Stimulated activated CD8-positive, alpha-beta memory T cell treated with anti-CD3 and anti-CD28 coated beads, Interleukin-7, amount 100 ng/mL, for 24 hours (primary cell): ENCODE data around the gene C1orf87.

Experiments used
- DNase-seq: peaks from one replicate; pipeline ENCODE4 v3.0.0-alpha.2; 2020; ENCODE audit warnings: low read depth

Gene C1orf87, protein sequence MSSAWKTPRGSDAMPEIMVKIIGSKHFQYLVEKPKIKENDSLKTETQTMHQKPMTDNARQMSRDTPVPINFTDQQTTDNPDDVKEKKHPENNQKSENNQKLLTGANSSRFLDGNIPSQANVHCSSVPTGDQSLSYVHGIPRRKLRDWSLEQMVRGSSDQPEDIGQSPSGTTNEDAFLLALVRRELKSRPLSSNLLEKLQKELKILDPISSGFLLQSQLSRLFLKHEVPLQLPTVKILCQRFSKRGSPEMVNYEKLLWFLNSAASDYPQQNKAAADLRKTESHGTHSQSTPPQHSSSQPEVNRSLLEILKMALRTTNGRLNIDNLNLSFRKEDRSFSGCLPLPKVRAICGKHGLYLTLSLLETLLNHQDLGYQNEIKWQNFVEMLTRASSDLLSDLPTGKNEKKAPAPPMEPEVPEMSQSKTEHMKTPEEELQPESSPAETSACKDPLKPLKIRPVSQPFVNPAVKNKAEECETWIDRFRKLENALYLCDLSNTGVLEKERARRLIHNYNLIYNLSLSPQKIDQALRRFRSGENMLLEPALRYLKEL

DNA sequence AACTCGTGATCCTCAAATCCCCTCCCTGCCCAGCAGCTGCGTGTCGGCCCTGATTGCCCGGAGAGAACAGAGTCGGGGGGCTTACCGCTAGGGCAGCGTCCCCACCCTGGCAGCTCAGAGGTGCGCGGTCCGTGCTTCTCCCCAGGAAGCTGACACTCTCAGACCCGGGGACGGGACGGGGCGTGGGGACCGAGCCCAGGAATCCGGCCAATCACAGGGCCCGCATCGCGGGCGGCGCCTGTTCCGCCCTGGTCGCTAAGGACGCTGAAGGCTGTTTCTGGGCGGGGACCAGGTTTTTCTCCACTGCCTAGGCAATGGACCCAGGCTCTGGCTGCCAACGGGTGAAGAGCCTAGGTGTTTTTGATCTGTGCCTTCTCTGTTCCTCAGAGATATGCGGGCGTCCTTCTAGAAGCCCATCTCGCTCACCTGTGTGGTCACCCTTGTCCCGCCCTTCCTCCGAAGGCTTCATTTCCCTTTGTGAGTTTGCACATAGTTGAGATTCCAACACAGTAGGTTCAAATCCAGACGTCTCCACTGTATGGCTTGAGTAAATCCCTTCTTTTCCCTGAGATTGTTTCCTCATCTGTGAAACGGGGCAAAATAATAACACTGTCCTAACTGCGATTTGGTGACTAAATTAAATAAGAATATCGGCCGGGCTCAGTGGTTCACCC, at the start of gene C1orf87:
C1orf87 (minus strand) TSS at position 166 of the 674 bp plus-strand sequence. CDS start 1,127 bp downstream, outside the sequence.
- no peak for DNase-seq

DNA sequence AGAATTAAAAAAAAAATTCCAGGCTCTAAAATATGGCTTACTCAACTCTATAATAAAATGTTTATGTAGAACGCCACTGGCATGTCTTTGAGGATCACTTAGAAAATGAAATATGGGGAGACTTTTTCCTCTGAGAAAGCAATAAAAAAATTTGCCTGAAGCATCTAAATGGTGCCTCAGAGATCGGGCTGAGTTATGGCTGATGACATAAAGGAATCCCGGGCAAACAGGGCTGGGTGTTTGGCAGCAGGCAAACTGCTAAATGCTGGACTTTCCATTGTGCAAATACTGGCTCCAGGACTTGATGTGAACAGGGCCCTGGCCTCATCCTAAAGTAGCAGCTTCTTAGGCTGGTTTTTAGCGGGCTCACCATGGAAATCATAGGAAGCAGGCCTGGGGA, 44.5 kb upstream of the C1orf87 start:
- no peak for DNase-seq

DNA sequence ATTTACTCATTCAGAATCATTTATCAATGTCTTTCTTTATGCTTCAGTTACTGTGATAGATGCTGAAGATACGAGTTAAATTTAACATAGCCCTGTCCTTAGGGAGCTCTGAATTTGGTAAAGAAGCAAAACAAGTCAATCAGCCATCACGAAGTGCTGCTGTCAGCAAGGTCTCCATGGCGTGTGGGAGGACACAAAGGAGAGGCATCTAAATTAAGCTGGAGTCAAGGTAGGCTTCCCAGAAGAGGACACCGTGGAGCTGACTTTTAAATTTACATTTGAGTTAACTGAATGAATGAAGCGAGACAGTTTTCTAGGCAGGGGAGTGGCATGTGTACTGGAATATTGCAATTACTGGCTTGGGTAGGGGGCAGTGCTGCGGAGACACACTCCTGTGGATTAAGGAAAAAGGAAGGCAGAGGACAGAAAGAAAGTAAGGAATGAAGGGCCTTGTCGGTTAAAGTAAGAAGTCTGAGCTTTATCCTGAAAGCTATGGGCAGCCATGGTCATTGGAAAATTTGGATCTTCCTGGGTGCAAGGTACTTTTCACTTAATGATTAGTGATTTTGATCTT, 41.3 kb upstream of the C1orf87 start:
- no peak for DNase-seq

DNA sequence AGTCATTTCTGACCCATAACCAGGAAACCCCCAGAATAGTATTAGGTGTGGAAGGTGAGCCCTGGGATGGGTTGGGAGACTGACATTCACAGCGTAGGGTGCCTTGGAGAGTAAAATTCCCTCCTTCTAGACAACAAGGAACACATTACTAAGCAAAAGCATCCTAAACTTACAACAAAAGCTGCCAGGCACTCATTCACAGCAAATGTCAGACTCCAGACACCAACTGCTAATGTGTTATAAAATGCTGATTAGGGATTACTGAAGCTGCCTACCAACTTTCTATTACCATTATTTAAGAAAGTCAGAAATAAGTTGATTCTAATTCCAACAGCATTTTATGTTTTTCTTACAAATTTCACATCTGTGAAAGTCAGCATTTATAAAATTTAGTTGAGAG, 40.0 kb upstream of the C1orf87 start:
- no peak for DNase-seq

DNA sequence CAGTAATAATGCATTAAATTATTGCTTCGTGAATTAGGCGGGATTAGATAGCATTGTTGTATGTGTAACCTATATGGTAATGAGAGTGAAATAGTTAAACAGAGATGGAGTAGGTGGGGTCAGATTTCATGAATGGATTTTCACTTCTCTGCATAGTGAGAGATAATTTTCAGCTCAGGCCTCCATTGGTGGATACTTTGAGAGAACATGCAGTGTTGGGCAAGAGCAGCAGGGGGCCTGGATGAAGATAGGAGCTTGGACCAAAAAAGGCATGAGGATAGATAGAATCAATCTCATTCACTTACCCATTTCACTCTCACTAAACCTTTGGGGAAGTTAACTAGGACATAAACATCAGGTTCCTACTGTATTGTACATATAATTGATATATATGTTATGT, 39.5 kb upstream of the C1orf87 start:
- DNase-seq: no peak

DNA sequence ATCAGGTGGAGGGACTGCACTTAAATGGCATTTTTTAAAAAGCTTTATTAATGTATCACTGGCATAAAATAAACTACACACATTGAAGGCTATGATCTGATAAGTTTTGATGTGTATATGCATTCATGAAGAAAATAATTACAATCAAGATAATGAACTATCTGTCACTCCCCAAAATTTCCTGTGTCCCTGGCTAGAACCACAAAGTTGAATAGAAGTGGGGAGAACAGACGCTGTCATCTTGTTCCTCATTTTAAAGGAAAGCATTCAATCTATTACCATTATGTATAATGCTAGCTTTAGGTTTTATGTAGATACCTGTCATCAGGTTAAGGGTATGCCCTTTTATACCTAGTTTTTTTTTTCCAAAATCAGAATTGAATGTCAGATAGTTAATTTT, 38.1 kb upstream of the C1orf87 start:
- no peak for DNase-seq

DNA sequence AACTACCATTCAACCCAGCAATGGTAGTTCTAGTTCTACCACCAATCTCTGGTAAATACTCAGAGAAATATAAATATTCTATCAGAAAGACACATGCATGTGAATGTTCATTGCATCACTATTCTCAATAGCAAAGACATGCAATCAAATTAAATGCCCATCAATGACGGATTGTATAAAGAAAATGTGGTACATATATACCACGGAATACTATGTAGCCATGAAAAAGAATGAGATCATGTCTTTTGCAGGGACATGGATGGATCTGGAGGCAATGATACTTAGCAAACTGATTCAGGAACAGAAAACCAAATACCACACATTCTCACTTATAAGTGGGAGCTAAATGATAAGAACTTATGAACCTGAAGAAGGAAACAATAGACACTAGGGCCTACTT, 37.5 kb upstream of the C1orf87 start:
- no peak for DNase-seq

DNA sequence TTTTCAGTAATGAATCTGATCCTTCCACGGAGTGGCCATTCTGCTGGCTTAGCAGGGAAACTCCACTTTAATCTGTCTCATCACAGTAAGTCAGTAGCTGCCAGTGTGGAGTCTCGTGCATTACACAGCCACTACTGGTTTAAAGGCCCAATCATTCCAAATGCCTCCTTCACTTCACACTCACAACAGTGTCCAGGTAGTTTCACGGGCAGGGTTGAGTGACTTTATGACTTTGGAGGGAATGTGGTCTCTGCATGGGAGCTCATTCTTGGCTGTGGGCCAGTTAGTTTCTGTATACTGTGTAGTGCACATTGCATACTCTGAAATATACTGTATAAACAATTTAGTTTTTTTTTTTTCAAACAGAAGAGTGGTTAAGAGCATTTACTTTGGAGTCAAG, 34.6 kb upstream of the C1orf87 start:
- no peak for DNase-seq

DNA sequence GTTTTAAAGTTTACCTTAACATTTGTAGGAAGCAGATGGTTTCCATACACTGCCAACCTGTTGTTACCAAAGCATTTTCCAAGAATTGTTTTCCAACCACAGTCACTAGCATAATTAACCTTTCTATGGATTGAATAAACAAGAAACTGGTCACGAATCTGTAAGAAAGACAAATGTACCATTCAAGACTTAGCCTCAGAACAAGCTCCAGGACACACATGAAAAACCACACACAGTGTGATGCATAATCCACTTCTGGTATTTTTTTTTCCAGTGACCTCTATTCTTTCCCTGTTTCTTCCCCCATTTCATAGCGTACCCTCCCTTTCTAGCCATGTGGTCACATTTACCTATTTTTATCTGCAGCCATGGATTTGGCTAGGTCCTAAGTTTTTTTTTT, 29.6 kb upstream of the C1orf87 start:
- no peak for DNase-seq

DNA sequence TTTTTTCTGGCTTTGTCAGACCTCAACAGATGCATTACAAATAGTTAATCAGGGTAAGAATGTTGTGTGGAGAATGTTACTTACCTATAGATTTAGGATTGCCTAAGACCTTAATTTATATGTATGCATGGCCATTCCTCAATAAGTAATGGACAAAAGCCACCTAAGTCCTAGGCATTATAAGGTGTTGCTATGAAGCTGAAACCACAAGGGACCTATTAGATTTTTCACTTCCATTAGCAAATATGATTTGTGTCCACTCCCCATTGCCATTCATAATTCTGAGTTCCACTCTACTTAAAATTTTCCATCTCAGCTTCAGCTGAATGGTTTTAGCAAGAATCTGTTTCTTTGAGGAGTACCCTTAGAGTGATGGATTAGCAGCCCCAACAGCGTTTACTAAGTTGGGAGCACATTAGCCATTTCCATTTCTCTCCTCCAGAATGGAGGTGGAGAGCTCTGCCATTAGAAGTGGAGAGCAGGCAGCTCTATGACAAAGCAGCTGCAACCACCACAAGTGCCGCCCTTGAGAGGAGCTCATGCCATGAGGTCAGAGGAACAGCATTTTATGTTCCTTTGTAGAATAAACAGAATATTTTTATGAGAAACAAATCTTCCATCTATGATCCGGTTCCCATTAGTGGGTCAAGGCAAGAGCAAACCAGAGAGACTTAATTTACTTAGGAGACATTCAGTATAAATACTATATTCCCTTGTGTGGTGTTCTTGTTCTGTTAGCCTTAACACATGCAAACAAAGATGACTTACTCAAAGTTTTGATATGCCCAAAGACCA, 28.9 kb upstream of the C1orf87 start:
- DNase-seq: no peak

DNA sequence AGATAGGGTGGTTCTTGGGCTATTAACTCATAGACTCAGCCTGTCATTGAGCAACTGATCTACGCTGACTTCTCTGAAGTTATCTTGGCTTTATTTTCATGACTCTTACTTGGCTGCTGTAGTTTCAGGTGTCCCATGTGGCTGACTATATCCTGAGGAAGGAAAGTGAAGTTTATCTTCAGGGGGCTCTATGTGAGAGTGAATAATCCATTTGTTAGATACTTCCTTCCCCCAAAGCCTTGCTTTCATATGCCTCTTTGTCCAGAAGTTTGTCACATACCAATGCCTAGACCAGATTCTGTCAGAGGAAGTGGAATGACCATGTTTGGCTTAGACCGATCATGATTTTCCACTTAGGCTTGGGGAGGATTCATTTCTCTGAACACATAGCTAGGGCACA, 27.9 kb upstream of the C1orf87 start:
- no peak for DNase-seq

DNA sequence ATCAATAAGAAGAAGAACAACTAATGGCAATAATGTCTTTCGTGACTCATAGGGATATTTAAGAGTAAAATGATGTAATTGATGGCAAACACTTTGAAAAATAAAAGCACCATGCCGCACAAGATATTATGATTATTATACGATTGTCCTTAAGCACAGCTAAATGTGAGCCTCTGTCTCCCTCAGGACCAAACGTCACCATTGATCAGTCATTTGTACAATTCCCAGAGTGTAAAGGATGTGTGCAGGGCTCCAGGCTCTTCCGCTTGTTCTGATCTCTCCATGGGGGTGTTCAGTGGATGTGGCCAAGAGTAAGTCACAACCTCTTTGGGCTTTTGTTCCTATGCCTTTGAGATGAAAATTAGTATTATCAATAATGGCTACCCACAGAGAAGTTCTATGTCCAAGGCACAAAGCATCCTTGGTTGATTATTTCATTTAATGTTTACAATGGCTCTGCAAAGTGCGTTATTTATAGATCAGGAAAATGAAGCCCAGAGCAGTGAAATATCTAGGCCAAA, 17.7 kb upstream of the C1orf87 start:
- DNase-seq: no peak

DNA sequence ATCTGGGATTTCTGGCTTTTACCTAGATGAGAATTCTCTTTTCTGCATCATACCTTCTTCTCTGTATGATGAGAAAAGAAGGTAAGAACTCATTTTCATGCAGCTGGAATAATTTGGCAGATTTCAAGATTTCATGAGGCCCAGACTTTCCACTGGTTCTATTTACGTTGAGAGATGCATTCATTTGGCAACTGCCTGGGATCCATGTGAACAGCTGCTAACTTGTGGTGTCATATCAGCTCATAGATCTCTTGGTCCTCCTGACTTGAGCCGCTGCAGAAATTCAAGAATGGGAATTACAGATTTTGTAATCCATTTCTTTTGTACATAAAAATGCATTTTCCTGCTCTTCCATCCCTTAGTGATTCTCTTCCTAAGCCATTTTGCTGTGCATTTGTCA, 17.1 kb upstream of the C1orf87 start:
- no peak for DNase-seq

DNA sequence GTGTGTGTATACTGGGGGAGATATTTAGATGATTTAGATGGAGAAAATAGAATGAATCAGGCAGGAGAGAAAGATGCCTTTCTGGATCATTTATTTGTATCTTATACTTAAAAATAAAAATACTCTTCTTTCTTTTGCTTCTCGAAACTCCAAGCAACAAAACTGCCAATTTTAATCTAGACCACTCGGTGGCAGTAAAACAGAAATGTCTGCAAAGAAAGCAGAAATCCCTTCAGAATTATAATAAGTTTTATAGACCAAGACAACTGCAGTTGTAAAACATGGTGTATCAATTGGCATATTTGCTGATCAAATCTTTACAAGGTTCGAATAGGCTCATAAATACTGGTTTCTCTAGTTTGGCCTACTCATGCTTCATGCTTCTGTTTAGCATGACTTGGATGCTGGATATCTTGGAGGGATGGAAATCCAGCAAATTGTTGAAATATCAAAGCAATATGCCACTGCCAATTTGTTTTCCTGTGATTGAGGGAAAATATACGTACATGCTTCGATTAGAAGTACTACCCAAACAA, 15.1 kb upstream of the C1orf87 start:
- DNase-seq: no peak

DNA sequence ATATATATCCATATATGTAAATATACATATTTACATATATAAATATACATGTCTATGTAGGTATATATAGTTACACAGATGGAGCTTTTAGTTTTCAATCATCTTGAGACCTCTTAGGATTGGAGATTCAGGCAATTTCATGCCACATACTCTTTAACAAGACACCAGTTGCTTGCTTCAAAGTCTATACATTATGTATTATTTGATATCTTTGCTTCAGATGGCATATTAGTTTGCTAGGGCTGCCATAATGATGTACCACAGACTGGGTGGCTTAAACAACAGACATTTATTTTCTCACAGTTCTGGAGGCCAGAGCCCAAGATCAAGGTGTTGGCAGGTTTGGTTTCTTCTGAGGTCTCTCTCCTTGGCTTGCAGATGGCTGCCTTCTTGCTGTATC, 14.1 kb upstream of the C1orf87 start:
- no peak for DNase-seq

DNA sequence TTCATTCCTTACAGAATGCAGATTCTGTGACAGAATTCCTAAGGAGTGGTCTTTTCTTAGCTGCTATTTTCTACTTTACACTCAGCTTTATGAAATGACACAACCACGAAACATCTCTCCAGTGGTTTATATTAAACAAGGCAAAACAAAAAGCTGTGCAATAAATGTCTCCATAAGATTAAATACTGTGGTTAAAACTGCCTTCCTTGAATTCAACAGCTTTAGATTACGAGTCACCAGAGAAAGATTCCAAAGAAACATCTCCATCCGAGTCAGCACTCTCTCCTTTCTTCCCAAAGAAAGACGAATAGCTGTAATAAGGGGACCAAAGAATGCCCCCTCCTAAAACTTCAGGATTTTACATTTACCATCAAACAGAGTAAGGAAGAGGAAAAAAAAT, 4.6 kb upstream of the C1orf87 start:
- no peak for DNase-seq

DNA sequence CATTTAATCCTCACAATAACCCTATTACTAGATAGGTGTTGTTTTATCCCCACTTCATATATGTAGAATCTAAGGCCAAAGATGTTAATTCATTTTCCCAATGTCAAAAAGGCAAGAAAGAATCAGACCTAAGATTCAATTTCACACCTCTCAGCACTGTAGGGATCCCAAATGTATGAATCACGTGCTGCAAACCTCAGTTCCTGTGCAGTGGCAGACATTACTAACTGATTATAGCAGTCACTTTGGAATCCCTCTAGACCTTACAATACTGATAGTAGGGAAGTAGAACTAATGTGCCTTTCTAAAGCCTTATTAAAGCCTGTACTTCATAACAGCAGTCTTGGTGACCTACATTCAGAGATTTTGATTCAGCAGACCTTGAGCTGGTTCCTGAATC, 2.3 kb downstream of the C1orf87 start:
- DNase-seq: no peak

DNA sequence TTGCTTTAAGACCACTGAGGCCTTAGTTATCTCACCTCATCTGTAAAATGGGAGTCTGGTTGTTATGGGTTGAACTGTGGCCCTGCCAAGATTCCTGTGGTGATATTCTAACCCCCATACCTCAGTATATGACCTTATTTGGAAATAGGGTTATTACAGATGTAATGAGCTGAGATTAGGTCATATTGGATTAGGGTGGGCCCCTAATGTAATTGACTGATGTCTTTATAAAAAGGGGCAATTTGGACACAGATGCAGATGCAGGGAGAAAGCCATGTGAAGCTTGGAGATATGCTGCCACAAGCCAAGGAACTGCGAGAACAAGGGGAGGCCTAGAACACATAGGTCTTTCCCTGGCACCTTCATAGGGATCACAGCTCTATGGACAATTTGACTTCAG, 3.9 kb downstream of the C1orf87 start:
- DNase-seq: no peak

DNA sequence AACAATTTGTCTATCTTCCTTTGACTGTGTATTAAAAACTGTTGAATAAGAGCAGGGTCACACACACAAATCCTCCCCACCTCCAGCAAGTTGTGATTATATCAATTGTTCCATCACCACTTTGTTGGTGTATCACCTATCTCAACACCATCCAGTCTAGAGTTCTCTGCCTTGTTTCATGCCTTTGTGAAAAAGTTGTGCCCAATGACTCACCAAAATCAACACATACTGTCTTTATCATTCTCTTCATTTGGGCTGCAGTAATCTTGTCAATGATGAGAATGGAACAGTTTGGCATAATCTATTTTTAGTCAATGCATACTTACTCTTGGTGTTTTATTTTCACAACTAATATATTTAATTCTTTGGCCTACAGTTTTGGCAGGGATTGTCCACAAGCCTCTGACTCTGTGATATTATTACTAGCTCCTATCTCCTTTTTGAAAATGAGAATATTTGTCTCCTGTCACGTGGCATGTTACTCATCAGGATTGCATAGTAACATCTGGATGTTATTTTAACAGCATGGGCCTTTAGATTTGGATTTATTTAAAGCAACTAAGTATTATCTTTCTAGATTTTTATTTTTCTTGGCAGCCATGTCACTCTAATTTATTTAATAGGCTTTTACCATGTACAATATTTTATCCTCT, 5.1 kb downstream of the C1orf87 start:
- no peak for DNase-seq

DNA sequence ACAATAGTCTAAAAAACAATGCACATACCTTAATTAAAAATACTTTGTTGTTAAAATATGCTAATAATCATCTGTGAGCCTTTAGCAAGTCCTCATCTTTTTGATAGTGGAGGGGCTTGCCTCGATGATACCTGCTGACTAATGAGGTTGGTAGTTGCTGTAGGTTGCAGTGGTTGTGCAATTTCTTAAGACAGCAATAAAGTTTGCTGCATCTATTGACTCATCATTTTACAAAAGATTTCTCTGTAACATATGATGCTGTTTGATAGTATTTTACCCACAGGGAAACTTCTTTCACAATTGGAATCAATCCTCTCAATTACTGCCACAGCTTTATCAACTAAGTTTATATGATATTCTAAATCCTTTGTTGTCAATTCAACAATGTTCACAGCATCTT, 7.6 kb downstream of the C1orf87 start:
- no peak for DNase-seq

DNA sequence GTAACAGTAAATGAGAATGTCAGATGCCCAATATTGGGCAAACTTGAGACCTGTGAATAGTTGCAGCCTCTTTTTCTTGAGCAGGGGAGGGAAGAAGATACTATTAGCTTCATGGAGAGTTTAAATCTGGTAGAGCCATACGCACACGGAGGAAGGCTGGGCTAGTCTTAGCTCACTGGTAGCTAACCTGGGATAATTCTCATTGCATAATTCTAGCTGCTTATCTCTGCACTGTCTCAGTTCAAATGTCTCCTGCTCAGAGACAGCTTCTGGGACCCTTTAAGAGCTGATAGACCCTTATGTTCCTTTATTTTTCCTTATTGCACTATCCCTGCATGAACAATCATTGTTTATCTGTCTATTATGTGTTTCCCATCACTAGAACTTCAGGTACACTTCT, 8.4 kb downstream of the C1orf87 start:
- DNase-seq: no peak
